ENCODE measurements around the gene LRRC30.
A peak's percentile ranks its signal among the peaks of the same experiment; 100 is the strongest.
"Not testable (repeated sequence)": the region's sequence is repeated elsewhere in the genome, so short reads cannot be mapped to it uniquely, and the experiment has no call there.

The LRRC30 gene

GRCh38 chr18:7230626-7231349 lies at the start of gene LRRC30:
LRRC30 (plus strand) TSS chr18:7231089; CDS start chr18:7231139, 50 bp downstream.
- no peak for DNase-seq

DNA sequence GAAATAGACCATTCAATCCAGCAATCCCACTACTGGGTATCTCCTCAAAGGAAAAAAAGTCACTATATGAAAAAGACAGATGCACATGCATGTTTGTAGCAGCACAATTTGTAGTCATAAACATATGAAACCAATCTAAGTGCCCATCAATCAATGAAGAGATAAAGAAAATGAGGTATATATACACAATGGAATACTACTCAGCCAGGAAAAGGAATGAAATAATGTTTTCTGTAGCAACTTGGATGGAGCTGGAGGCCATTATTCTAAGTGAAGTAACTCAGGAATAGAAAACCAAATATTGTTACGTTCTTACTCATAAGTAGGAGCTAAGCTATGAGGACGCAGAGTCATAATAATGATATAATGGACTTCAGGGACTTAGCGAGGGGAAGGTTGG lies 45.2 kb upstream of the LRRC30 start:
- DNase-seq = no peak

GRCh38 chr18:7190547-7191156 lies 40.2 kb upstream of the LRRC30 start:
- no peak for DNase-seq

GRCh38 chr18:7191736-7192135 lies 39.2 kb upstream of the LRRC30 start:
- no peak for DNase-seq

- no peak for DNase-seq
These were observed 35.6 kb upstream of the LRRC30 start for GRCh38 chr18:7195266-7195665.

GRCh38 chr18:7196421-7196820 lies 34.5 kb upstream of the LRRC30 start:
- no peak for DNase-seq

GRCh38 chr18:7197854-7198253 lies 33.0 kb upstream of the LRRC30 start:
- no peak for DNase-seq

DNA sequence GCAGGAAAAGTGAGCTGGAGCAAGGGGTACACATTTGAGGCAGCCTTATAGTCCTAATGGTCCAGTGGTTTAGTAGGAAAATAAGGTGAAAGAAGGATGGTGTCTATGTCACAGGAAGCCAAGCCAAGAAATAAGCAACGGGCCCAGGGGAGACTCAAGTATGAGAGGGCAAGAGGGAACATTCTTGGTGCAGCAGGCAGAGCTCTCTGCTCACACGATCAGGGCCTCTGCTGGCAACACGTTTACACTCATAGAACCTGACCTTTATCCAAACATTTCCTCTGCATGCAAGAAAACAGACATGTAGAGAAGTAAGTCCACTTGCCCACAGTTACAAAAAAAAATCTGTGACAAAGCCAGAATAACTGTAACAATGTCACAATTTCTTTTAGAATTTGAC lies 32.6 kb upstream of the LRRC30 start:
- no peak for DNase-seq

DNA sequence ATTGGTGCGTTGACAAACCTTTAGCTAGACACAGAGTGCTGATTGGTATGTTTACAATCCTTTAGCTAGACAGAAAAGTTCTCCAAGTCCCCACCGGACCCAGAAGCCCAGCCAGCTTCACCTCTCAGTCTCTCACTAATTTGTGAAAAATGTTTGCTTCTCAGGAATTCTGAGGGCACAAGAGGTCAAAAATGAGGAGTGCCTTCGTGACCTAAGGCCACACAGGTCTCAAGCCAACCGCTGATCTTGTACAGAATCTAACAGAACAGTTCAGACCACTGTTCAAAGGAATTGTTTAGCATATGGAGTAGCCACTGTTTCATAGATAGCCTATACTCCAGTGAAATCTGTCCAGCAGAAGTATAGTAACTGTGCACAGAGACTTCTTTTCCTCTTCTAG lies 29.8 kb upstream of the LRRC30 start:
- DNase-seq = no peak

DNA sequence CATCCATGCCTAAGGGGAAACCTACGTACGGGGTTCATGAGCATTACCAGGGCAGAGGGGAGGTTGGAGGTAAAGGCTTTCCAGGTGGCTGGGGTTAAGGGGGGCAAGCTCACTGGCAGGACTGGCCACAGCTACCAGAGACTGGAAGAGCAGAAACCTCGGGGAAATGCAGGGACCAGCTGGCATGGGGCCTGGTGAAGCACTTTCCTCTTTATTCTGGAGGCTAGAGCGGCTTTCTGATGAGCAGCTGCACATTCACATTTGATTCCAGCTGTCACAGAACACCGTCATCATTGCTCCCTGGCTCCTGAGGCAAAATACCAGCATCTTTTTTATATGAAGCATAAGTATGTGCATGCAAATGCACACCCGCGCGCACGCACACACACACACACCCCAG lies 28.7 kb upstream of the LRRC30 start:
- no peak for DNase-seq

DNA sequence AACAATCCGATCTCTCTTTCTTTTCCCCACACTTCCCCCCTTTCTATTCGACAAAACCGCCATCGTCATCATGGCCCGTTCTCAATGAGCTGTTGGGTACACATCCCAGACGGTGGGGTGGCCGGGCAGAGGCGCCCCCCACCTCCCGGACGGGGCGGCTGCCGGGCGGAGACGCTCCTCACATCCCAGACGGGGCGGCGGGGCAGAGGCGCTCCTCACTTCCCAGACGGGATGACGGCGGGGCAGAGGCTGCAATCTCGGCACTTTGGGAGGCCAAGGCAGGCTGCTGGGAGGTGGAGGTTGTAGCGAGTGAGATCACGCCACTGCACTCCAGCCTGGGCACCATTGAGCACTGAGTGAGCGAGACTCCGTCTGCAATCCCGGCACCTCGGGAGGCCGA lies 27.3 kb upstream of the LRRC30 start:
- not testable (repeated sequence) for DNase-seq

GRCh38 chr18:7205346-7205745 lies 25.5 kb upstream of the LRRC30 start:
- no peak for DNase-seq

DNA sequence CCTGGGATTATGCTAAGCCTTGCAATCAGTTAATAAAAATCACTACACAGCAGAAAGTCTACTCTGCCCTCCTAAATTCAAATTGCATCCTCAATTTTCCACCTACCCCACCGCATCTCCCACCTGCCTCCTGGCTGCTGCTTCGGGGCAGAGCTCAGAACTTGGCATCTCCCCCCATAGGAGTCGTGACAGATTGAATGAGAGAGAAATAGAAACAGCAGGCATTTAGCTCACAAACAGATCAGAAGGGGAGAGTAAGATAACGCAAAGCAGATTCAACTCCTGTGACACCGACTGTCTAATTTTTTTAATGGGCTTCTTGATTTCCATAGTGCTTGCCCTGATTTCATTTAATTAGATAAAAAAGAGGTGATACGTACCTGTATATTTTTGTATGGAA lies 24.7 kb upstream of the LRRC30 start:
- DNase-seq = no peak

DNA sequence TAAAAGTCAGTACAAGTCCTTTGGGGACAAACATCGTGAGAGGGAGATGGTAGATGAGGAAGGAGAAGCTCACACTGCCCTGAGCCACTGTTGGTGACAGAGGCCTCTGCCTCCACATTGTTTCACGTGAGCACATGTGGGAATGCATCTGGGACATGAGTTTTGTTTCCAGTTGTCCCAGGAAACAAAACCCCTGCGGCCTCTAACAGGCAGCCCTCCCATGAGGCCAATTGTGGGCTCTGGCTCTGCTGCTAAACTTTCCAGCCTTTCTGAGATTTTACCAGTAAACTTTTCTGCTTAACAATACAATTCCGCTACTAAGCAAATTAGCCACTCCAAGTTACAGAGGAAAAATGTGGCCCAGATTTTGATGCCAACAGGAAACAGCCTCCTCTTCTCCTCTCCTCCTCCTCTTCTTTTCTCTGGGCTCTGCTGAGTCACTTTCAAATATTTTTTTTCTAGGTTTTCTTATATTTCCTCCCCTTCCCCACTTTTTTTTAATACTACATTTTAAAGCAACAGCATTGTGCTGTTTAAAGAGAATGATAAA lies 23.4 kb upstream of the LRRC30 start:
- DNase-seq = no peak

GRCh38 chr18:7221424-7222155 lies 9.3 kb upstream of the LRRC30 start:
- peak; percentile 32 for DNase-seq

DNA sequence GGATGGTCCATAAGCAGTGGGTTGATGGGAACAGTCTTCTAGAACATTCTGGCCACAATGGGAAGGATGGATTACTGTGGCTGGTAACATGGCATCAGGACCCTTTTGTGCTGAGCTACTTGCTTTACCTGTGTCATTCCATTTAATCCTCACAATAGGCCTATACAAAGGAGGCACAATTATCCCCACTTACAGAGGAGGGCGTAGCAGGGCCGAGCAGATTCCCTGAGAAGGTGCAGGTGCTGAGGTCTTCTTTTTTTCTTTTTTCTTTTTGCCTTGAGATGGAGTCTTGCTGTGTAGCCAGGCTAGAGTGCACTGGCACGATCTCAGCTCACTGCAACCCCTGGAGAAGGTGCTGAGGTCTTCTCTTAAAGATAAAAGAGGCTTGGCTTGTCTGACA lies 6.7 kb upstream of the LRRC30 start:
- DNase-seq = no peak

DNA sequence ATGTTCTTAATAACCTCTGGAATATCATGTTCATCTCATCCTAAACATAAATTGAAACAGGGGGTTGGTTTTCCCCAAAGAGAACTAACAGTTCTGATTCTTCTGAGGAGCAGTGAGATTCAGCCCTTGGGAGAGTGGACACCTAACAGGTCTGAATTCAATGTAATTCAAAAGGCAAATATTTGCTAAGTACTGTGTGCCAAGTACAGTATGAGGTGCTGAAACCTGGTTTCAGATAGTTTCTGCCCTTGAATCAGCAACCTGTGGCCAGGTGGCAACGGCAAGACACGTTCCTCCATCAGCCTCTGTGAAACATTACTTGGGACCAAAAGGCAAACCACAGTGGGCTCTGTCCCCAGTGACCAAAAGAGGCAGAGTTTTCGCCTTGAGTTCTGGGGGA lies 1.3 kb downstream of the LRRC30 start:
- no peak for DNase-seq

- no peak for DNase-seq
These were observed 2.4 kb downstream of the LRRC30 start for GRCh38 chr18:7233134-7233810.

GRCh38 chr18:7234091-7234490 lies 3.2 kb downstream of the LRRC30 start:
- no peak for DNase-seq

- no peak for DNase-seq
These were observed 4.1 kb downstream of the LRRC30 start for GRCh38 chr18:7234956-7235355.

GRCh38 chr18:7236072-7236471 lies 5.2 kb downstream of the LRRC30 start:
- DNase-seq = no peak

GRCh38 chr18:7236933-7237332 lies 6.0 kb downstream of the LRRC30 start:
- no peak for DNase-seq

GRCh38 chr18:7237673-7238272 lies 6.9 kb downstream of the LRRC30 start:
- no peak for DNase-seq
